HG02884 (cell line): ENCODE results near the gene CDON.

Experiments used
- ATAC-seq: cut with Tn5 transposase; IDR thresholded peaks from one replicate; pipeline ENCODE4 v1.9.1; 2021; ENCODE audit warnings: mild to moderate bottlenecking, moderate library complexity; ENCODE audit not compliant: unreplicated experiment

The CDON gene

GRCh38 chr11:126082251-126083109, 19.8 kb upstream of the CDON start:
- no peak for ATAC-seq

DNA sequence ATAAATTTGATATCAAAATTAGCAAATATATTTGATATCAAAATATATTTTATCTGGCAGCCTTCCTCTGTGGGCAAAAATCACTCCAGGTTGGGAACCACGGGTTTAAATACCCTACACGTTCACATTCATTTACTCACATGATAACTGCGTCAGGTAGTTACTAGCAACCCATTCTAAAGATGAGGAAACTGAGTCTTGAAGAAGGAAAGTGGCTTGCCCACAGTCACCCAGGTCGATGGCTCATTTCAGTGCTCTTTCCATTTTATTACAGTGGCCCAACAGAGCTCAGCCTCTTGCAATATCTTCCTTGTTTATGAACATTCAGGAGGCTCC, 19.2 kb upstream of the CDON start:
- no peak for ATAC-seq

GRCh38 chr11:126080161-126080941, 17.7 kb upstream of the CDON start:
- no peak for ATAC-seq

DNA sequence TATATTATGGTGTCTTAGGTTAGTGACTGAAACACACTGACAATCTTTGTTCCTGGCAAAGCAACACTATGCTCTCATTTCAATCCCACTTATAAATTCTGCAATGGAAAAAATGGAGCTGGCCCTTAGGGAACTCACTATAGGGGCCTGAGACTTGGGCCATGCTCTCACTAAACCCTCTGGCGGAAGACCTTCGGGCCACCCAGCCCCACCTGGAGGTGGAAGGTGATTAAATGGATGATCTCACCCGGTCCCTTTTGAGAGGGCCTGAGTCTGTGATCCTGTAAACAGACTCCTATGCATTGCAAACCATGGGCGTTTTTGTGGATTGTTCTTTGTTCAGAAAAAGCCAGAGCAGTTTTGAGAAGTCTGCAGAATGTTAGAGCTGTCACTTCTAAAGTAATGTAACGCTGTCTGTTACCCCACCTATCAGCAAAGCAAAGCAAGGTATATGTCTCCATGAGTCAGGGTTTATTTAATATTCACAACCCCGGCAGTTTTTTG, 17.0 kb upstream of the CDON start:
- ATAC-seq = no peak

GRCh38 chr11:126076641-126077040, 14.0 kb upstream of the CDON start:
- no peak for ATAC-seq

- ATAC-seq = no peak
Observed at GRCh38 chr11:126072801-126073594, 10.3 kb upstream of the CDON start.

- no peak for ATAC-seq
Observed at GRCh38 chr11:126072141-126072741, 9.6 kb upstream of the CDON start.

DNA sequence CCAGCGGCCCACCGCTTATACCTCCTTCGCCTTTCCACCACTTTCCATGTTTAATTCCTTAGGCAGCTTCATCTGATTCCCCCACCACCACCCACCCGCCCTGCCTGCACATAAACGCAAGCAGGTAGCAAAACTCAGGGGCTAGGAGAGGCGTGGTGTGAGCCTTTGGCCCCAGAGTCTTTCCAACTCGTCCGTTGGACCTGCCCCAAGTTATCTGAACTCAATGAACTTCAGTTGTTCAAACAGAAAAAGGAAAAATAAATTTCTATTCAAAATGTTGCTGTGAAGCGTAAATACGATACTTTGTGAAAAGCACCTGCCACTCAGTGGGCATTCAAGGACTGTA, 814 bp upstream of the CDON start:
- ATAC-seq = no peak

DNA sequence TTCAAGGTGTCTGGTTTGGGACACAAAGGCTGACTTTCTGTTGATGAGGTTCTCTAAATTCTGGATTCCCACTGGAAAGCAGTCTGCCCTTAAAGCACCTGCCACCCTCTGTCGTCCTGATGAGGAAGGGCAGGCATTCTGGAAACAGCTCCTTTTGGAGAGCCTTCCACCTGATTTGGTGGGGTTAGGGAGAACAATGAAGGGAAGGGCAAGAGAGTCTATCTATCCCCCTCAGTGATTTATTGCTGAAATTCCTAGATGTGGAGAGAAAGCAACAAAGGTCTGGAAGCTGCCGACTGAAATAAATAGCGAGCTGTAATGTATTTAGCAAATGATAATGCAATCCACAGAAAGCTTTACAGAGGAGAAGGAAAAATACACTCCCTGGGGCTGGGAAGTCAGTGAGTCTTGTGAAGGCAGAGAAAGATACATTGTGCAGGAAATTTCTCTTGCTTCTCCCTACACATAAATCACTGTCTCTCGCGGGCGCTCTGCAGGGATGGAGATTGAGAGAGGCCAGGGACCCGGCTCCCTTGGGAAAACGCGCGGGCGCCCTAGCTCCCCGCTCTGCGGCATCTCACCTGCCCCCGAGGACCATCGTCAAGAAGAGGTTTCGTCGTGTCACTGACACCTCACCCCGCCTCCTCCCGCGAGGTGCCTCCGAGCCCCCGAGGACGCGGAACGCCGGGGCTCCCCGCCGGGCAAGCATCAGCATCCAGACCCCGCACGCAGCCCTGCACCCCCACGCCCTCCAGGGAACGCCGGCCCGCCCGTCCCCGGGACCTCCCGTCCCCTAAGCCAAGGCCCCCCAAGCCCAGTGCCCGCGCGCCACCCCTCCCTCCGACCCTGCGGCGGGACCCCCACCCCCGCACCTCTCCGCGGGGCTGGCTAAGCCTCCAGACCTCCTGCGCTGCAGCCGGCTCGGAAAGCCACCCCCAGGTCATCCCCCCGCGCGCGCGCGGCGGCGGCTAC, 673 bp downstream of the CDON start:
- no peak for ATAC-seq

DNA sequence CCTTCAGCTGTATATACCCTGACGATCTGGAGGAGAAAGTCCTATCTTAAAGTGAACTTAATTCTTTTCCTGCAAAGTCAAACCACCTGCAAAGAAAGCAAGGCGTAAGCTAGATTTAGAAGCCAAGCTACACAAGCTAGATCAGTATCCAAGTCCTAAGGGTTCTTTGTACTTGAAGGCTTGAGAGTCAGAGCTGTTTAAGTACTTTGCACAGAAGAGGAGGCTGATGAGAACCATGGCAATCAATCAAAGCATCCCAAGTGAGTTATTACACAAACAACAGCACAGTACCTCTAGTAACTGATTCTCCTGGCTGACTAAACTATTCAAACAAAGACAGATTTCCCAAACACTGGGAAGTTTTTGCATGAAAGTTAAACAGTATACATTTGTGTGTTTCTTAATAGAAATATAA, 1.9 kb downstream of the CDON start:
- no peak for ATAC-seq

- ATAC-seq = no peak
Observed at GRCh38 chr11:126059238-126059781, 3.4 kb downstream of the CDON start.

DNA sequence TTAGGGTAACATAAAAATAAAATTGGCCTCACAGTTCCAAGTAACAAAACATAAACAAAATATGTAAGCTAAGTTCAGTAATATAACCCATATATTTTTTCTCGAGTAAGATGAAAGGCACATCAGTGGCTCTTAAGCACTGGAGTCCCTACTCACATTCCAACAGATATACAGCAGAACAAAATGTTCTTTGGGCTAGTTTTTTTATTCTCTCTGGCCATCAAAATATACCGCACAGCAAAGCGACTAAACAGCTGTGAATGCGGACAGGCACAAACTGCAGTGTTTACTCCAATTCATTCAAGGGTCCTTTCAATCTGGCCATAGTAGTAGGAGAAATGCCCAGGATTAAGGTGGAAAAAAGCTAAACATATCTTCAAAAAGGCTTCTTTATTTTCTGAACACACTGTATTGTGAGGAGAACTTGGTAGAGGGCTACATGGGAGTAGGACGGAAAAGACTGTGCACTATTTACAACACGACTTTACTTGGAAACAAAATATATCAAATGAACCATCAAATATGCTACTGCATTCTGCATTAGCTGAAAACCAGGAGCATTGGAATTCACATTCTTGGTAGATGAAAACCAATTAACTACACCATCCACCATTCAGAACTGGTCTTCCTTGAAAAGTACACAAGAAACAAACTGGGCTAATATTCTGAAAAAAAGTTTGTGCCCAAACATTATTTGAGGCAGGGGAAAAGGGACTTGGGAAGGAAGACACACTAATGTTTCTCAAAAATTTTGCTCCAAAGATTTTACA, 4.4 kb downstream of the CDON start:
- ATAC-seq = no peak

DNA sequence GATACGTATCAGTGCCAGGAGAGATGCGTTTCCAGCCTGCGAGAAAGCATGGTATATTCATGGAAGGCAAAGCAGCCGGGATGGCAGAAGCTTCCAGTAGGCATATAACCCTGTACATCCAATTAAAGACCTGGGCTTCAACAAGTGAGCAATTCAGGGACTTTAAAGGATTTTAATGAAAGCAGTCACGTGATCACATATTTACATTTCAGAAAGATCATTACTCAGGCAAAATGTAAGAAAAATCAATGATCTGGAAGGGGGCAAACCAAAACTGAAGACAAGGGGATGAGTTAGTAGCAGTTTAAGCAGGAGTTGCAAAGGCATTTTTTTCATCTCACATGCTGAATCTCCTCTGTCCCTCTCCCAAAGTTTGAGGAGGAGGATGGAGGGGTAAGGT, 7.8 kb downstream of the CDON start:
- ATAC-seq = no peak

- no peak for ATAC-seq
Observed at GRCh38 chr11:126054408-126054807, 8.3 kb downstream of the CDON start.

GRCh38 chr11:126053415-126054286, 9.0 kb downstream of the CDON start:
- no peak for ATAC-seq

GRCh38 chr11:126051117-126051516, 11.5 kb downstream of the CDON start:
- ATAC-seq = no peak

DNA sequence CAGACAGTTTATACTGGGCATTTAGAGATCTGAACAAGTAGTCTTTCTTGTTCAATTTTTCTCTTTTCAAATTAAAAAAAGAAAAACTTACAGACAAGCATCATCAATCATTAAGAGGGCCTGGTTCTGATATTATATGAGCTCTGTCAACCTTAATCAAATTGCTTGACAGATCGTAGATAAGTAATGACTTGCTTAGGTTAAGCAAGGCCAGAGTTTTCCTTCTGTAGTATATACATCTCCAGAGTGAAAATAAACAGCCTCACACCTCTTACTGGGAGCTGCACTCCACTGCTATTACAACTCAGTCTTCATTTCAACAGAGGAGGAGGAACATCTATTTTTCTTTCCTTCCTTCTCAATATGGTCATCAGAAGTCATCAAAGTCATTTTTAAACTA, 13.5 kb downstream of the CDON start:
- ATAC-seq = no peak

- ATAC-seq = no peak
Observed at GRCh38 chr11:126048197-126048596, 14.5 kb downstream of the CDON start.
